ENCODE measurements around the gene ZBTB16. TPM values are rescaled to one million over a fixed set of nuclear protein-coding genes. Genes with fewer than 3 reads are reported as not detected.

Gene ZBTB16
- total RNA-seq, 1 donor from 2014 or later: not detected

DNA sequence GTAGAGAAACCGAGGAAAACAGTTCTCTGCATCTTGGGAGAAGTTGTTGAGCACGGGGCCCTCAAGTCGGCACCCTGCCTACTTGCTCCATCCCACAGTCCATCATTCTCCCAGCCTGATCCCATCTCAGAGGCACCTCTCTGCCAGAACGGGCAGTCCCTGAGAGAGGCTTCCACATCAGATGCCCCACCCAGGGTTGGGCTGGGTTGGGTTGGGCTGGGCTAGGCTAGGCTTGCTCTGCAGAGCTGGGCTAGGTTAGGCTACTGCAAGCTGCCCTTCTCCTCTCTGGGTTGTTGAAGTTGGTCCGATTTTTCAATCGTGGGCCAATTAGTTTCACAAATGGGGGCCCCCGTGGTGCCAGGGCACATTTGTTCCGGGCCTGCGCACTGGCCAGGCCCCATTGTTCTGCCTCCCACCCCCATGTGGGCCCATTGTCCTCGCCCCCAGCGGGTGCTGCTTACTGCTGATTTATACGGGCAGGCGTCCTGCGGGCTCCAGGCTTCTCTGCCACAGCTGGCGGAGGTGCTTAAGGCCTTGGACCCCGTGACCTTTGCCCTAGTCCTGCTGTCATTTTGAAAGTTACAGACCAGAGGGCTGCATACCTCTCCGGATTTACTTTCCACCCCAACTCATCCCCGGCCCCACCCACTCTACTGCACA lies 173.0 kb downstream of the ZBTB16 start:
- no peak overlapping the region for H3K27ac Mint-ChIP-seq
- no peak overlapping the region for H3K4me3 Mint-ChIP-seq
- peaks cover 75% of the 10 kb centered on the region for H3K27me3 Mint-ChIP-seq (ENCODE audit: low read depth)
- H3K9me3 Mint-ChIP-seq: no peaks in the 10 kb centered on the region
- peaks cover 7% of the 10 kb centered on the region for H3K4me1 Mint-ChIP-seq
- no peaks in the 10 kb centered on the region for H3K36me3 Mint-ChIP-seq
- DNase-seq (ENCODE audit: low spot score in 2 of 2, unreplicated experiment in 2 of 2): no peak
- TF ChIP-seq, protein P1, sequence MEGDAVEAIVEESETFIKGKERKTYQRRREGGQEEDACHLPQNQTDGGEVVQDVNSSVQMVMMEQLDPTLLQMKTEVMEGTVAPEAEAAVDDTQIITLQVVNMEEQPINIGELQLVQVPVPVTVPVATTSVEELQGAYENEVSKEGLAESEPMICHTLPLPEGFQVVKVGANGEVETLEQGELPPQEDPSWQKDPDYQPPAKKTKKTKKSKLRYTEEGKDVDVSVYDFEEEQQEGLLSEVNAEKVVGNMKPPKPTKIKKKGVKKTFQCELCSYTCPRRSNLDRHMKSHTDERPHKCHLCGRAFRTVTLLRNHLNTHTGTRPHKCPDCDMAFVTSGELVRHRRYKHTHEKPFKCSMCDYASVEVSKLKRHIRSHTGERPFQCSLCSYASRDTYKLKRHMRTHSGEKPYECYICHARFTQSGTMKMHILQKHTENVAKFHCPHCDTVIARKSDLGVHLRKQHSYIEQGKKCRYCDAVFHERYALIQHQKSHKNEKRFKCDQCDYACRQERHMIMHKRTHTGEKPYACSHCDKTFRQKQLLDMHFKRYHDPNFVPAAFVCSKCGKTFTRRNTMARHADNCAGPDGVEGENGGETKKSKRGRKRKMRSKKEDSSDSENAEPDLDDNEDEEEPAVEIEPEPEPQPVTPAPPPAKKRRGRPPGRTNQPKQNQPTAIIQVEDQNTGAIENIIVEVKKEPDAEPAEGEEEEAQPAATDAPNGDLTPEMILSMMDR (IDR thresholded peaks at IDR 0.05; ENCODE audit: unreplicated experiment): no peak

DNA sequence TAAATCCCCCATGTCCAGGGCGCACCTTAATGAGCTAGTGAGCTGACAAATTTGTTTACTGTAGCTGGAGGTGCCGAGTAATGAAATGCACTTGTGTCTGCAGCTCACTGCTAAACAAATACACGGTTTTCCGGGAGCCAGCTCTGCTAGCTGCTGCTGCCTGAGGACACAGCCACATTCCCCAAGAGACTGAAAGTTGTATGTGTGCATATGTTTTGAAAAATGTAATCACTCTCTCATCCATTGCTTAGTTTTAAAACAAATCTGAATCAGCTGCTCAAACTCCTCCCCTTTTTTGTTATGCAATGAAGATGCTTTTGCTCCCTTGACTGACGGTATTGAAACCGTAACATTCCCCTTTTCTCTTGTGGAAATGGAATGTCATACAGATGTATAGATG lies 174.2 kb downstream of the ZBTB16 start:
- H3K27ac Mint-ChIP-seq: no peak overlapping the region
- H3K36me3 Mint-ChIP-seq: no peaks in the 10 kb centered on the region
- no peak overlapping the region for H3K4me3 Mint-ChIP-seq
- H3K9me3 Mint-ChIP-seq: no peaks in the 10 kb centered on the region
- TF ChIP-seq, protein P1 (IDR thresholded peaks at IDR 0.05; ENCODE audit: unreplicated experiment): no peak
- no peak for DNase-seq (ENCODE audit: low spot score in 2 of 2, unreplicated experiment in 2 of 2)
- H3K27me3 Mint-ChIP-seq (ENCODE audit: low read depth): peaks cover 83% of the 10 kb centered on the region
- H3K4me1 Mint-ChIP-seq: peaks cover 7% of the 10 kb centered on the region

DNA sequence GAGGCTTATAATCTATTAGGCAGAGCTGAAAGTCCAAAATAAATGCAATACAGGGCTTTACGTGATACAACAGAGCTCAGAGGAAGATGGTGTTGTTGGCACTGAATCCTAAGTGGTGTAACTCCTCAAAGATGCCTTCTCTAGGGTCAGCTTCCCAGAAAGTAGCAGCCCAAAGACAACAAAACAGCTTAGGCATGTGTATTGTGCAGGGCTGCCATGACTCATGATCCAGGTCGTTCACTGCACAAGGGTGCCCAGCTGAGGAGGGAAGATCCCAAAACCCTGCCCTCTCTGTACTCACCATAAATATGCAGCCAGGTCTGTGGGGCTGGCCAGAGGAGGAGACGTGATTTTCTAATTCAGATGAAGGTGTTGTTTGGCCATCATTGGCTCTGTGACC lies 177.3 kb downstream of the ZBTB16 start:
- Mint-ChIP-seq H3K36me3 (no peaks in the 10 kb centered on the region), H3K9me3 (no peaks in the 10 kb centered on the region), H3K4me3 (no peak overlapping the region), H3K27ac (no peak overlapping the region), H3K27me3 (ENCODE audit: low read depth) (peaks cover 74% of the 10 kb centered on the region), H3K4me1 (peaks cover 7% of the 10 kb centered on the region)
- TF ChIP-seq, protein P1 (IDR thresholded peaks at IDR 0.05; ENCODE audit: unreplicated experiment): no peak
- no peak for DNase-seq (ENCODE audit: low spot score in 2 of 2, unreplicated experiment in 2 of 2)

GRCh38 chr11:114237321-114238280 lies 178.1 kb downstream of the ZBTB16 start:
- no peak for DNase-seq (ENCODE audit: low spot score in 2 of 2, unreplicated experiment in 2 of 2)
- Mint-ChIP-seq H3K36me3 (no peaks in the 10 kb centered on the region), H3K27ac (no peak overlapping the region), H3K9me3 (no peaks in the 10 kb centered on the region), H3K4me1 (peaks cover 7% of the 10 kb centered on the region), H3K27me3 (ENCODE audit: low read depth) (peaks cover 74% of the 10 kb centered on the region), H3K4me3 (no peak overlapping the region)
- TF ChIP-seq, protein P1 (IDR thresholded peaks at IDR 0.05; ENCODE audit: unreplicated experiment): no peak

- no peak for DNase-seq (ENCODE audit: low spot score in 2 of 2, unreplicated experiment in 2 of 2)
- no peak overlapping the region for H3K27ac Mint-ChIP-seq
- H3K4me3 Mint-ChIP-seq: no peak overlapping the region
- H3K9me3 Mint-ChIP-seq: no peaks in the 10 kb centered on the region
- no peaks in the 10 kb centered on the region for H3K4me1 Mint-ChIP-seq
- TF ChIP-seq, protein P1 (IDR thresholded peaks at IDR 0.05; ENCODE audit: unreplicated experiment): no peak
- H3K27me3 Mint-ChIP-seq (ENCODE audit: low read depth): peaks cover 67% of the 10 kb centered on the region
- no peaks in the 10 kb centered on the region for H3K36me3 Mint-ChIP-seq
Observed at GRCh38 chr11:114239753-114240161, 180.2 kb downstream of the ZBTB16 start.

Data from mesothelial cell of epicardium (in vitro differentiated cells).